ENCODE data around the gene OPRL1.
A peak's percentile ranks its signal among the peaks of the same experiment; 100 is the strongest.

Gene OPRL1

DNA sequence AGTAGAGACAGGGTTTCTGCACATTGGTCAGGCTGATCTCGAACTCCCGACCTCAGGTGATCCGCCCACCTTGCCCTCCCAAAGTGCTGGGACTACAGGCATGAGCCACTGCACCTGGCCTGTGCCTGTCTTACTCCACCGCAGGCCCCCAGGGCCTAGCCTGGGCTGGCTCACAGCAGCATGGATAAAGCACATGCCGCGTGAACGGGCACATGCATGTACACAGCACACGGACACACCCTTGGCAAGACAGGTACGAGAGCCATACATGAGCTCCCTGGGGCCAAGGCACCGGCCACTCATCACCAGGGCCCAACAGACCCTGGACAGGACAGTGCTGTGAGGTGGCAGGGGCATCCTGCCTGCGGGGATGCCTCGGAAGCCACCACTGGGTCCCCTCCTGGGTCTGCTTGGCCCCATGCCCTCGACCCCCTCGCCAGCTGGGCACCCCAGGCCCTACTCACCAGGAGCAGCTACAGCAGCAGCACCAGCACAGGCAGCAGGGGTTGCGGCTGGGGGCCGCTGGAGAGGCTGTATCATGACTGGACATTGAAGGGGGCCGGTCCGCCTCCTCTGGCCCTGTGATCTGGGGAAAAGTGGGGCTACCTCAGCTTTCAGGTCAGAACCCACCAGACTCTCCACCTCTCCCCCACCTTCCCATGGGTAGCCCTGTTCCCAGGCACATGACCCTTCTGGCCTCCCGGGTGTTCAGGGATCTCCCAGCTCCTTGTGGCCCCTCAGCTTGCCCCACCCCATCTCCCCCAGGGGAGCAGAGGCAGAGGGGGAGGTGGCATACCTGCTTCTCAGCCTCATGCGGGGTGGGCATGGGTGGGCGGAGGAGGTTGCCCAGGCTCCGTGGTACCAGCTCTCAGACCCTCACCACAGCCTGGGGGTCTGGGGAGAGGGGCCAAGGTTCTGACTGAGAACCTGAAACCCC is 3.6 kb upstream of the OPRL1 start:
- no peaks in the 10 kb centered on the region for H3K9me3 ChIP-seq
- peak overlapping the region; percentile 92 for H3K9ac ChIP-seq
- H3K27me3 ChIP-seq, result no peaks in the 10 kb centered on the region
- peak overlapping the region; percentile 86 for H3K4me3 ChIP-seq
- TF ChIP-seq Cebpa-rat (IDR thresholded peaks at IDR 0.05), result no peak
- peaks cover 29% of the 10 kb centered on the region for H4K20me1 ChIP-seq
- H3K4me1 ChIP-seq, result peaks cover 90% of the 10 kb centered on the region
- H3K27ac ChIP-seq, result peak overlapping the region; percentile 96
- H3K36me3 ChIP-seq, result peaks cover 21% of the 10 kb centered on the region
- H3K4me2 ChIP-seq, result peak overlapping the region; percentile 99

DNA sequence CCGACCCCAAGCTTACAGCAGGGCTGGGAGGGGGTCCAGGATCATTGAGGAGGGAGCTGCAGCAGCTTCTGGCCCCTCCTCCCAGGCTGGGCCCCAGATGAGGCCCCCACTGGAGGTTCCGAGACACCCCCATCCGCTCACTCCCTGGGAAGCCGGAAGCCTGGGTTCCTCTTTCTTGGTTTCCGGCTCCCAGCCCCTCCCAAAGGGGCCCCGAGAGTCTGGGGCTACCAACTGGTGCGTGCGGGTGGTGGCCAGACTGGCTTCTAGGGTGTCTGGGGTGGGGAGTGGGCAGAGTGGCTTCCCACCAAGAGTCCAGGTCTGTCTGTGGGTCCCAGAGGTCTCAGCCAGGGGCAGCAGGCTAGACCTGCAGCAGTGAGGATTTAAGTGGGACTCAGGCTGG is 2.8 kb upstream of the OPRL1 start:
- H3K4me1 ChIP-seq, result peaks cover 90% of the 10 kb centered on the region
- no peaks in the 10 kb centered on the region for H3K27me3 ChIP-seq
- peaks cover 21% of the 10 kb centered on the region for H3K36me3 ChIP-seq
- peak overlapping the region; percentile 96 for H3K27ac ChIP-seq
- H3K4me3 ChIP-seq, result peak overlapping the region; percentile 86
- H3K9ac ChIP-seq, result peak overlapping the region; percentile 92
- H3K9me3 ChIP-seq, result no peaks in the 10 kb centered on the region
- H3K4me2 ChIP-seq, result peak overlapping the region; percentile 99
- peaks cover 22% of the 10 kb centered on the region for H4K20me1 ChIP-seq
- TF ChIP-seq Cebpa-rat (IDR thresholded peaks at IDR 0.05), result no peak

DNA sequence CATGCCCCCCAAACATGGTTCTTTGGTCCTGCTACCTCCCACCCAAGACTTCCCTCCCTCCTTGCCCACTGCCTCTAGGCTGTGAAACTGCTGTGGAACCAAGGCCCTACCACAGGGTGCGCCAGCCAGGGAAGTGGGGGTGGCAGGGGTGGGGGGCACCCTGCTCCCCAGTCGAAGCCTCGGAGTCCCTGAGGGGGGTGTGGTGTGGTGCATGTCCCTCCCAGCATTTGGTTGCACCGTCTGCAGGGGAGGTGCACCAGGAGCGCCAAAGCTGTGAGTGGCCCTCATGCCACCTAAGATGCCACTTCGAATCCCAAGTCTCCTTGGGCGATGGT is 2.4 kb upstream of the OPRL1 start:
- peak overlapping the region; percentile 92 for H3K9ac ChIP-seq
- H3K4me3 ChIP-seq, result peak overlapping the region; percentile 86

DNA sequence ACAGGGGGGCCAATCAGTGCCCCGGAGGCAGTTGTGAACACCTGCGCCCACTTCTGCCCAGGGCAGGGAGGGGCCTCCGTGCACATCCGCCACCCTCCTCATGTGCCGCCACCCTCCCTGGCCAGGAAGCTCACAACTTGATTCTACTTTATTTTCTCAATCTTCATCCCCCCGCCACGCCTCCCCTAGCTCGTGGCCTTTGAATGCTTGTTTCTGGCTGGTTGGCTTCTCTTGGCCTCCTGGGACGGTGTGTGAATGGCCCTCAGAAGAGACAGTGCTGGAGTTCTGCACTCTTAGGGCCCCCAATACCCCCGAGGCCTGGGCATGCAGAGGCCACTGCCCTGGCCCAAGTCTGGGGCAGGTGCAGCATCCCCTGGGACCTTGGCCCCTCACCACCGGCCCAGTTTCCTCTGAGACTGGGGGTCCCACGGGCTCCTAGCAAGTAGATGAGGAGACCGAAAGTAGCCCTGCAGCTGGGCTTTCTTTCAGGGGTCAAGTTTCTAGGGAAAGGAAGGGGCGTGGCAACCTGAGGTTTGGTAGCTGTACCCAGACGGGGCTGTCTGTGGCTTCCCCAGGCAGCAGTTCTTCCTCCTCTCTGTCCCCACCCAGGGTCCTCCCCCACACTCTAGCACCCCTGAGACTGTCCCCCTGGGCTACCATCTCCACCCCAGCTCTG is 1.9 kb upstream of the OPRL1 start:
- no peak for TF ChIP-seq Cebpa-rat (IDR thresholded peaks at IDR 0.05)
- peak overlapping the region; percentile 86 for H3K4me3 ChIP-seq
- H3K4me2 ChIP-seq, result peak overlapping the region; percentile 99
- H3K9ac ChIP-seq, result peak overlapping the region; percentile 92
- peaks cover 13% of the 10 kb centered on the region; the same call in 1 of the 2 replicates for H4K20me1 ChIP-seq
- 0 out of 2 replicates have a peak, but pooled peaks cover 3% of the 10 kb centered on the region for H3K27me3 ChIP-seq
- peaks cover 21% of the 10 kb centered on the region for H3K36me3 ChIP-seq
- H3K27ac ChIP-seq, result peak overlapping the region; percentile 96
- peaks cover 90% of the 10 kb centered on the region for H3K4me1 ChIP-seq
- no peaks in the 10 kb centered on the region for H3K9me3 ChIP-seq

More for the DNA sequence above, 2.4 kb upstream of the OPRL1 start:
- Histone ChIP-seq H3K4me2 (peak overlapping the region; percentile 99), H3K9me3 (no peaks in the 10 kb centered on the region), H4K20me1 (peaks cover 17% of the 10 kb centered on the region; the same call in 1 of the 2 replicates), H3K27ac (peak overlapping the region; percentile 96), H3K36me3 (peaks cover 21% of the 10 kb centered on the region), H3K4me1 (peaks cover 90% of the 10 kb centered on the region), H3K27me3 (no peaks in the 10 kb centered on the region)
- TF ChIP-seq Cebpa-rat (IDR thresholded peaks at IDR 0.05), result no peak

DNA sequence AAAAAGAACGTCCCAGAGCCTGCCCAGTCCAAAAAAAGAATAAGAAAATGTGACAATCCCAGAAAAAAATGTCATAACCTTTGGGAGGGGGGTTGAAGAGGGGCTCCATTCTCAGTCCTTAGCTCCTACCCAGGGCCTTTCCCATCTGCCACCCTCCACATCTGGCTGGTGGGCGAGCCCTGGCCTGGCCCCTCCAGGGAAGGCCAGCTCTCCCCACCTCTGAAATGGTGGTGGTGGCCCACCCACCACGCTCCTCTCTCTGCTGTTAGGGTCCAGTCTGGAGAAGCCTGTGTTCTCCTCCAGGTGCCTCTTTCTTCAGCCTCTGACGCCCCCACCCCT is 979 bp upstream of the OPRL1 start:
- peaks cover 7% of the 10 kb centered on the region for H4K20me1 ChIP-seq
- H3K9ac ChIP-seq, result peak overlapping the region; percentile 92
- H3K4me3 ChIP-seq, result peak overlapping the region; percentile 86
- peak overlapping the region; percentile 96 for H3K27ac ChIP-seq
- no peak for TF ChIP-seq Cebpa-rat (IDR thresholded peaks at IDR 0.05)
- H3K4me2 ChIP-seq, result peak overlapping the region; percentile 99
- H3K36me3 ChIP-seq, result peaks cover 13% of the 10 kb centered on the region
- no peaks in the 10 kb centered on the region for H3K9me3 ChIP-seq
- H3K4me1 ChIP-seq, result peaks cover 87% of the 10 kb centered on the region
- peaks cover 10% of the 10 kb centered on the region for H3K27me3 ChIP-seq

DNA sequence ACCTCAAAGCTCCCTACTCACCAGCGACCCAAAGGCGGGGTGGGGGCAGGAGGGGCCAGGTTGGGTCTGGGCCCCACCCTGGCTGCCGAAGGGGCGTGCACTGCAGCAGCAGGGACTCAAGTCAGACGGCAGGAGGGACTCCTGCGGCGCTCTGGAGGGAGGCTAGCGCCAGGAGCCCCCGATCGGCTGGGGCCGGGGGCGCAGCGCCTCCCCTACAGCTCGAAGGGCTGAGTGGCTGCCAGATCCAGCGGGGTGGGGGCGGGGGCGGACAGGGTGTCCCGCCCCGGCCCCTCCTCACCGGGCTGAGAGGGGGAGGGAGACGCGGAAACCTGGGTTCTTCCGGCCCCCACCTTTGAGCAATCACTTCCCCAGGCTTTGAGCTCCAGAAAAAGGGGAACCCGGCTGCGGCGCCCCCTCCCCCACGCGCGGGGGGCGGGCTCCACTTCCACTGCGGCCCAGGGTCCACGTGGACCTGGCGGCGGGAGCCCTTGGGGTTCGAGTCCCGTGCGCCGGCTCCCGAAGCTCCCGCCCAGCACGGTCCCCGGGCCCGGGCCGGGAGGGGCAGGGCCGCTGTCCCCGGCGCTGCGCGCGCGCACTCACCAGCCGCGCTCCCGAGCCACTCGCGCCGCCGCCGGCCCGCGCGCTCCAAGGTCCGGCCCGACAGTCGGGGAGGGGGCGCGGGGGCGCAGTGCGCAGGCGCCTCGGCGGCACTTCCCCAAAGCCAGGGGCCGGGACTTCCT is 439 bp upstream of the OPRL1 start, which contains the start of gene RGS19:
Gene RGS19 (minus strand): TSS at position 246 of the 740 bp plus-strand sequence. CDS start 2,632 bp downstream, outside the sequence.
- peaks cover 87% of the 10 kb centered on the region for H3K4me1 ChIP-seq
- peaks cover 16% of the 10 kb centered on the region for H3K27me3 ChIP-seq
- peak within 1 kb of the TSS; percentile 92 for H3K9ac ChIP-seq
- no peaks in the 10 kb centered on the region for H3K9me3 ChIP-seq
- TF ChIP-seq Cebpa-rat (IDR thresholded peaks at IDR 0.05), result no peak
- H3K4me3 ChIP-seq, result peak within 1 kb of the TSS; percentile 86
- H4K20me1 ChIP-seq, result peaks cover 7% of the 10 kb centered on the region
- peak within 1 kb of the TSS; percentile 96 for H3K27ac ChIP-seq
- H3K36me3 ChIP-seq, result peaks cover 8% of the 10 kb centered on the region
- peak within 1 kb of the TSS; percentile 99 for H3K4me2 ChIP-seq

DNA sequence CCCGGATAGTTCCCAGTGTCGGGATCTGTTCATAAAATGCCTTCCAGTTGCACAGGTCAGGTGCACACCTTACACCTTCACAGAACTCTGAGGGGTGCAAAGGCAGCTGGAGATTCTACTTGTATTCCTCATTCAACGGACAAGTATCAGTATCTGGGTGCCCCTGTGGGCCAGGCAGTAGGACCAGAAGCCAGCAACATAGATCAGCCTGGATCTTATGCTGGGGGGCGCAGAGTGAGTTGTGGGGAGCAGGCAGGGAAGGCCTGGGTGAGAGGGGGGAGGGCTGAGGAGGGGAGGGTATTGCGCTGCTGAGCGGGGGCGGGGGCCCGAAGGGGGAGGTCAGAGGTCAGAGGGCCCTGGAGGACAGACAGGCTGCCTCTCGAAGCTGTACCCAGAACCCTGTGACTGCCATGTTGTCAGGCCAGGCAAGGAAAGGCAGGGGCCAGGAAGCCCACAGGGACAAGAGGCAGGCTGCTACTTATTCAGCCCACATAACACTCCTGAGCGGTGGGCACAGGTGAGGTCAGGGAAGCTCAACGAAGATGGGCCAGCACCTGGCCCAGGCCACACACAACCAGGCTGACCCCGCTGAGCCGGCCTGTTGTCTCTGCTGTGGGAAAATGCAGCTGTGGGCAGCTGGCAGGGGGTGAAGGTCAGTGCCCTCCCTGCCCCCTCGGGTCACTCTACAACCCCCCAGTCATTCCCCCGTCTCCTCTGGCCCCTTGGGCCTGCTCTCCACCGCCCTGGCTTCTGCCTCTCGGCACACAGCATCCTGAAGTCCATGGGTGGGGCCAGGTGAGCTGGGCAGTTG is 1.1 kb downstream of the OPRL1 start:
- peaks cover 75% of the 10 kb centered on the region for H3K4me1 ChIP-seq
- peaks cover 21% of the 10 kb centered on the region for H4K20me1 ChIP-seq
- H3K4me3 ChIP-seq, result peak overlapping the region; percentile 86
- no peaks in the 10 kb centered on the region for H3K36me3 ChIP-seq
- peaks cover 3% of the 10 kb centered on the region; the same call in 1 of the 2 replicates for H3K9me3 ChIP-seq
- peaks cover 32% of the 10 kb centered on the region for H3K27me3 ChIP-seq
- TF ChIP-seq Cebpa-rat (IDR thresholded peaks at IDR 0.05), result no peak
- H3K4me2 ChIP-seq, result peak overlapping the region; percentile 99
- H3K27ac ChIP-seq, result peak overlapping the region; percentile 96
- H3K9ac ChIP-seq, result peak overlapping the region; percentile 73

DNA sequence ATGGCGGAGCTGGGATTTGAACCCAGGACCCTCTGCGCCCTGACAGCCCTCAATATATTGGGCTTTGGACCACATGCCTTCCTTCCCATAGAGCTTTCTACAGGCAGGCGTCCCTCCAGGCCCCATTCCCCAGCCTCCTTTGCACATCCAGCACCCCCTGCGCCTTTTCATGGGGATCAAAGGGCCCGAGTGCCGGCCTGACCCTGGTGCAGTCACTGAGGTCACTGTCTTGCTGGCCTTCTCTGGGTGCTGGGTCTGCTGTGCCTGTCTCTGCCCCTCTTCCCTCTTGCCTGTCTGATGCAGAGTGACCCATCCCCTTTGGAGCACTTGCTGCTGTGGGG is 1.7 kb downstream of the OPRL1 start:
- no peak for TF ChIP-seq Cebpa-rat (IDR thresholded peaks at IDR 0.05)

More for the DNA sequence above, 1.7 kb downstream of the OPRL1 start:
- H3K9me3 ChIP-seq, result peaks cover 9% of the 10 kb centered on the region
- H3K27me3 ChIP-seq, result peaks cover 35% of the 10 kb centered on the region
- peak overlapping the region; percentile 55; the same call in 1 of the 2 replicates for H3K9ac ChIP-seq
- no peaks in the 10 kb centered on the region for H3K36me3 ChIP-seq
- H4K20me1 ChIP-seq, result peaks cover 21% of the 10 kb centered on the region
- H3K27ac ChIP-seq, result peak overlapping the region; percentile 44; the same call in 1 of the 2 replicates
- no peak overlapping the region for H3K4me3 ChIP-seq
- peak overlapping the region; percentile 99 for H3K4me2 ChIP-seq
- peaks cover 69% of the 10 kb centered on the region for H3K4me1 ChIP-seq
